ENCODE measurements around the gene WFIKKN2. TPM values are rescaled to one million over a fixed set of nuclear protein-coding genes. Genes with fewer than 3 reads are reported as not detected.

The WFIKKN2 gene
- total and polyA plus RNA-seq, 2 of the 13 experiments (the other 11 are each of a cell fraction or from before 2014, with no cell fraction given), result not detected

DNA sequence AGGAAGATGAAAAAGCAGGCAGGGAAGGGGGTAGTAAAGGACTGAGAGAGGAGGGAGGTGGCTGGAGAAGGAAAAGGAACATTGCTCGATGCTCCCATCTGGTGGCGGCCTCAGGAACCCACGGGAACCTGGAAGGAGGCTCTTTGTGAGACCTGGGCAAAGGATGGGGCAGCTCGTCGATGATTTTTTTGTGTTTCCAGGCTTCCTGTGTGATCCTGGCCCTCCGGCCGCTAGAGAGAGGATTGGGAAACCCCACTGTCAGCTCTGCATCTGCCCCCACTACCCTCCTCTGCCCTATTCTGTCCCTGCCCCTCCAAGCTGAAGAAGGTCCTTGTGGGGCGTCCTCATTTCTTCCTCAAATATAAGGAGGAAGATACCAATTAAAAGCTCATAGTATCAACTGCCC is 6.6 kb downstream of the WFIKKN2 start (continued):
- no peak for TF ChIP-seq ZNF788 (CRISPR knock-in tag; IDR thresholded peaks at IDR 0.05; ENCODE audit: borderline replicate concordance)
- TF ChIP-seq NFRKB (IDR thresholded peaks at IDR 0.05), result no peak

DNA sequence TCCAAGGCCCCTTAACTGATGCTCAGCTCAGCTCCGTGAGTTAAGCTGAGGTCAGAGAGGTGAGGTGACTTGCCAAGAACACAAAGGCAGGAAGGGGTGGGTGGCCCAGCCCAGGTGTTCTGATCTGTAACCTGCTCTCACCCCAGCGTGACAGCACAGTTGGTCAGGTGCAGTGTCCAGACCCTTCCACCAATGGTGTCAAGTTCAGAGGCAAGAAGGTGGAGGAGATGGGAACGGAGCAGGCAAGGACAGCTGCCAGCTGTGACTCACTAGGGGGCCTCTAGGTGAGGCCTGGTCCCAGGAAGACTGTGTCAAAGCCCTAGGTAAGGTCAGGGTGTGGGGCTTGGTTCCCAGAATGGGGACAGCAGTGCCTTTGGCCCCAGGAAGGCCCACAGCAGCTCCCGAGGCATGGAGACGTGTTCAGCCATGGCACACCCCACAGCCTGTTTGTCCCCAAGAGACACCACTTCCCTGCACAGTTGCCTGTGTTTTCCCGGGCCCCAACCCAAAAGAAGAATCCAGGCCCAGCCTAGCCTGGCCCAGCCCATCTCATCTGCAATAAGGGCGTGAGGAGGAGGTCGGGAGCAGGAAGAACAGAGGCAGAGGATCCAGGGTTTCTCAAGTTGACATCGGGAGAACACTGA is 7.2 kb downstream of the WFIKKN2 start:
- Histone ChIP-seq H3K36me3 (replicated peaks in 1 of 2; ENCODE audit: control insufficient read depth in 1 of 2, insufficient read depth in 2 of 2, low read length in 2 of 2) (no peaks in the 10 kb centered on the region), H4K20me1 (ENCODE audit: insufficient read depth, low read length) (no peaks in the 10 kb centered on the region), H3K4me3 (replicated peaks in 1 of 3; ENCODE audit: insufficient read depth in 1 of 3, low read depth in 2 of 3, low read length in 3 of 3) (no peak overlapping the region), H3K4me1 (ENCODE audit: insufficient read depth, low read length) (peaks cover 70% of the 10 kb centered on the region), H3K79me2 (ENCODE audit: insufficient read depth, low read length) (no peaks in the 10 kb centered on the region), H3K27ac (ENCODE audit: extremely low read length, insufficient read depth, low read length) (no peak overlapping the region), H2AFZ (ENCODE audit: low read length) (no peak overlapping the region), H3K9me3 (ENCODE audit: low read length) (no peaks in the 10 kb centered on the region), H3K9ac (ENCODE audit: insufficient read depth, low read depth, low read length) (no peak overlapping the region), H3K4me2 (ENCODE audit: low read depth, low read length) (peak overlapping the region; percentile 20; the same call in 1 of the 2 replicates), H3K27me3 (ENCODE audit: control insufficient read depth in 1 of 2, insufficient read depth in 2 of 2, low read length in 2 of 2) (peaks cover 8 to 72% of the 10 kb centered on the region in 2 experiments; a peak in 4 of 5 replicates)
- intact Hi-C loops (cut with micrococcal nuclease; ENCODE audit: unreplicated experiment) (loop anchor here (1.0 to 5.0 kb wide), 4 partner anchors 26 to 296 kb away; partner anchors contain the start of gene SPATA20), in situ Hi-C loops (cut with HindIII; ENCODE audit: extremely low pct_ligation_motif_present, low pct_unique_long_range_greater_than_20kb) (loop anchor here (5.0 kb wide), 1 partner anchor 55 kb away; no protein-coding TSS in a partner anchor)
- WGBS (ENCODE audit: low lambda C conversion rate), result 30% methylated on average over 7 of the region's 9 CpGs
- ATAC-seq (peak; percentile 2; the same call in 1 of the 3 replicates), DNase-seq (ENCODE audit: low spot score) (no peak), FAIRE-seq (no peak)
- ChIA-PET CTCF (ENCODE audit: low intra/inter-chr PET ratio, low total read pairs) (interaction anchor here (0.8 to 4.4 kb wide), 8 partner anchors 26 to 296 kb away, joined by 3 to 94 read pairs (median 4); partner anchors contain the start of gene SPATA20), POLR2A (interaction anchor here (1.6 kb wide), 2 partner anchors 23 to 102 kb away, joined by 3 to 4 read pairs; partner anchors contain the start of gene TOB1)
- no TSS peak for BruUV-seq (replicated peaks)
- TF ChIP-seq BORCS8-MEF2B (CRISPR knock-in tag; IDR thresholded peaks at IDR 0.05) (no peak), ZNF761 (CRISPR knock-in tag; conservative IDR thresholded peaks at IDR 0.05) (no peak), PHF8 (CRISPR knock-in tag; IDR thresholded peaks at IDR 0.05) (no peak), MBD4 (IDR thresholded peaks at IDR 0.05; ENCODE audit: borderline replicate concordance, low read length) (no peak), ZNF383 (CRISPR knock-in tag; IDR thresholded peaks at IDR 0.05; ENCODE audit: borderline replicate concordance) (no peak), HIVEP1 (CRISPR knock-in tag; IDR thresholded peaks at IDR 0.05) (no peak), XRCC5 (optimal IDR thresholded peaks at IDR 0.05; ENCODE audit: low read length) (no peak), ZNF431 (CRISPR knock-in tag; IDR thresholded peaks at IDR 0.05; ENCODE audit: borderline replicate concordance, low read depth) (no peak), SOX6 (IDR thresholded peaks at IDR 0.05) (no peak), SOX6 (CRISPR knock-in tag; IDR thresholded peaks at IDR 0.05) (peak; percentile 18; the same call in 1 of the 2 replicates), CBFB (CRISPR knock-in tag; IDR thresholded peaks at IDR 0.05) (no peak)
- TF ChIP-seq, protein P1, sequence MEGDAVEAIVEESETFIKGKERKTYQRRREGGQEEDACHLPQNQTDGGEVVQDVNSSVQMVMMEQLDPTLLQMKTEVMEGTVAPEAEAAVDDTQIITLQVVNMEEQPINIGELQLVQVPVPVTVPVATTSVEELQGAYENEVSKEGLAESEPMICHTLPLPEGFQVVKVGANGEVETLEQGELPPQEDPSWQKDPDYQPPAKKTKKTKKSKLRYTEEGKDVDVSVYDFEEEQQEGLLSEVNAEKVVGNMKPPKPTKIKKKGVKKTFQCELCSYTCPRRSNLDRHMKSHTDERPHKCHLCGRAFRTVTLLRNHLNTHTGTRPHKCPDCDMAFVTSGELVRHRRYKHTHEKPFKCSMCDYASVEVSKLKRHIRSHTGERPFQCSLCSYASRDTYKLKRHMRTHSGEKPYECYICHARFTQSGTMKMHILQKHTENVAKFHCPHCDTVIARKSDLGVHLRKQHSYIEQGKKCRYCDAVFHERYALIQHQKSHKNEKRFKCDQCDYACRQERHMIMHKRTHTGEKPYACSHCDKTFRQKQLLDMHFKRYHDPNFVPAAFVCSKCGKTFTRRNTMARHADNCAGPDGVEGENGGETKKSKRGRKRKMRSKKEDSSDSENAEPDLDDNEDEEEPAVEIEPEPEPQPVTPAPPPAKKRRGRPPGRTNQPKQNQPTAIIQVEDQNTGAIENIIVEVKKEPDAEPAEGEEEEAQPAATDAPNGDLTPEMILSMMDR (CRISPR knock-in tag; IDR thresholded peaks at IDR 0.05), result peak; percentile 41
- TF ChIP-seq, protein P2, sequence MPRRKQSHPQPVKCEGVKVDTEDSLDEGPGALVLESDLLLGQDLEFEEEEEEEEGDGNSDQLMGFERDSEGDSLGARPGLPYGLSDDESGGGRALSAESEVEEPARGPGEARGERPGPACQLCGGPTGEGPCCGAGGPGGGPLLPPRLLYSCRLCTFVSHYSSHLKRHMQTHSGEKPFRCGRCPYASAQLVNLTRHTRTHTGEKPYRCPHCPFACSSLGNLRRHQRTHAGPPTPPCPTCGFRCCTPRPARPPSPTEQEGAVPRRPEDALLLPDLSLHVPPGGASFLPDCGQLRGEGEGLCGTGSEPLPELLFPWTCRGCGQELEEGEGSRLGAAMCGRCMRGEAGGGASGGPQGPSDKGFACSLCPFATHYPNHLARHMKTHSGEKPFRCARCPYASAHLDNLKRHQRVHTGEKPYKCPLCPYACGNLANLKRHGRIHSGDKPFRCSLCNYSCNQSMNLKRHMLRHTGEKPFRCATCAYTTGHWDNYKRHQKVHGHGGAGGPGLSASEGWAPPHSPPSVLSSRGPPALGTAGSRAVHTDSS (CRISPR knock-in tag; conservative IDR thresholded peaks at IDR 0.05), result no peak
- TF ChIP-seq, protein P3, sequence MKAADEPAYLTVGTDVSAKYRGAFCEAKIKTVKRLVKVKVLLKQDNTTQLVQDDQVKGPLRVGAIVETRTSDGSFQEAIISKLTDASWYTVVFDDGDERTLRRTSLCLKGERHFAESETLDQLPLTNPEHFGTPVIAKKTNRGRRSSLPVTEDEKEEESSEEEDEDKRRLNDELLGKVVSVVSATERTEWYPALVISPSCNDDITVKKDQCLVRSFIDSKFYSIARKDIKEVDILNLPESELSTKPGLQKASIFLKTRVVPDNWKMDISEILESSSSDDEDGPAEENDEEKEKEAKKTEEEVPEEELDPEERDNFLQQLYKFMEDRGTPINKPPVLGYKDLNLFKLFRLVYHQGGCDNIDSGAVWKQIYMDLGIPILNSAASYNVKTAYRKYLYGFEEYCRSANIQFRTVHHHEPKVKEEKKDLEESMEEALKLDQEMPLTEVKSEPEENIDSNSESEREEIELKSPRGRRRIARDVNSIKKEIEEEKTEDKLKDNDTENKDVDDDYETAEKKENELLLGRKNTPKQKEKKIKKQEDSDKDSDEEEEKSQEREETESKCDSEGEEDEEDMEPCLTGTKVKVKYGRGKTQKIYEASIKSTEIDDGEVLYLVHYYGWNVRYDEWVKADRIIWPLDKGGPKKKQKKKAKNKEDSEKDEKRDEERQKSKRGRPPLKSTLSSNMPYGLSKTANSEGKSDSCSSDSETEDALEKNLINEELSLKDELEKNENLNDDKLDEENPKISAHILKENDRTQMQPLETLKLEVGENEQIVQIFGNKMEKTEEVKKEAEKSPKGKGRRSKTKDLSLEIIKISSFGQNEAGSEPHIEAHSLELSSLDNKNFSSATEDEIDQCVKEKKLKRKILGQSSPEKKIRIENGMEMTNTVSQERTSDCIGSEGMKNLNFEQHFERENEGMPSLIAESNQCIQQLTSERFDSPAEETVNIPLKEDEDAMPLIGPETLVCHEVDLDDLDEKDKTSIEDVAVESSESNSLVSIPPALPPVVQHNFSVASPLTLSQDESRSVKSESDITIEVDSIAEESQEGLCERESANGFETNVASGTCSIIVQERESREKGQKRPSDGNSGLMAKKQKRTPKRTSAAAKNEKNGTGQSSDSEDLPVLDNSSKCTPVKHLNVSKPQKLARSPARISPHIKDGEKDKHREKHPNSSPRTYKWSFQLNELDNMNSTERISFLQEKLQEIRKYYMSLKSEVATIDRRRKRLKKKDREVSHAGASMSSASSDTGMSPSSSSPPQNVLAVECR (CRISPR knock-in tag; IDR thresholded peaks at IDR 0.05; ENCODE audit: borderline replicate concordance), result peak; percentile 5; the same call in 1 of the 2 replicates
